K562 (cell line): ENCODE measurements around the gene CEP68. TPM values are rescaled to one million over a fixed set of nuclear protein-coding genes. Genes with fewer than 3 reads are reported as not detected.

Source experiments
- ATAC-seq: fragments of 200-7000 bp; cut with Tn5 transposase; 3 replicates; pipeline ENCODE4 v1.9.1; 2020; ENCODE audit warnings: moderate library complexity
- BruUV-seq: library from RNA; stranded (reverse); fragments of 400-500 nt; replicated peaks from 2 replicates; lab custom pipeline; 2021; lab: Mats Ljungman, UMichigan
- CTCF ChIA-PET: fragments of 300-600 bp; formaldehyde crosslinking; extraction: SDS; loops from one replicate; lab custom pipeline; 2021; ENCODE audit warnings: low intra/inter-chr PET ratio; lab: Yijun Ruan, JAX
- POLR2A ChIA-PET: fragments of 300-600, 350-650 bp; sonication (Branson Sonifier 250); formaldehyde crosslinking; extraction: SDS; loops from one replicate; lab custom pipeline; 2021; ENCODE audit warnings: antibody characterized with exemption, inconsistent platforms; lab: Yijun Ruan, JAX
- DNase-seq, 4 experiments: peaks; one replicate each; pipeline versions ENCODE4 v3.0.0 to v3.0.0-alpha.2; 2011 to 2018; ENCODE audit warnings: low spot score in 3 of 4, mixed read lengths in 3 of 4; ENCODE audit errors: extremely low read depth in 1 of 4
- FAIRE-seq: peaks from 2 replicates; lab custom pipeline; 2011; peaks lifted over from hg19 to GRCh38; lab: Jason Lieb, UNC
- H2AFZ ChIP-seq: 2 replicates; pipeline ENCODE4 v1.6.0; 2011; ENCODE audit warnings: low read depth, low read length, control low read depth, inconsistent platforms
- H3K27ac ChIP-seq: fragments of 200-600 bp; 3 replicates; pipeline ENCODE4 v1.8.0; 2011; ENCODE audit warnings: low read depth, mild to moderate bottlenecking, control low read depth, inconsistent platforms, low read length, moderate library complexity, mixed read lengths; ENCODE audit errors: extremely low read depth
- H3K27me3 ChIP-seq, 2 experiments: fragments of 300-600 bp in 1 of 2; 2 replicates in 1 of 2; 3 replicates in 1 of 2; pipeline versions ENCODE4 v1.6.0 to v1.8.0; 2011; ENCODE audit warnings: inconsistent platforms in 2 of 2, low read length in 2 of 2, mild to moderate bottlenecking in 1 of 2, mixed read lengths in 1 of 2, moderate library complexity in 1 of 2; ENCODE audit not compliant: control insufficient read depth in 2 of 2, insufficient read depth in 2 of 2
- H3K36me3 ChIP-seq: fragments of 300-600 bp; 3 replicates; pipeline ENCODE4 v1.8.0; 2011; ENCODE audit warnings: mild to moderate bottlenecking, low read length, inconsistent platforms; ENCODE audit not compliant: control insufficient read depth, insufficient read depth
- H3K4me1 ChIP-seq, 2 experiments: fragments of 200-600 bp in 1 of 2; replicated peaks in 1 of 2; 2 replicates in 1 of 2; 3 replicates in 1 of 2; pipeline versions ENCODE4 v1.5.1 to v1.8.0; 2011; ENCODE audit warnings: inconsistent platforms in 2 of 2, low read length in 2 of 2, mild to moderate bottlenecking in 1 of 2, mixed read lengths in 1 of 2, moderate library complexity in 1 of 2; ENCODE audit not compliant: control insufficient read depth in 2 of 2, insufficient read depth in 2 of 2
- H3K4me2 ChIP-seq: 2 replicates; pipeline ENCODE4 v1.6.1; 2011; ENCODE audit warnings: low read length, control low read depth, inconsistent platforms, mixed read lengths; ENCODE audit not compliant: insufficient read depth
- H3K4me3 ChIP-seq: fragments of 200-600 bp; sonication (generic), shearing (Covaris generic); 2 replicates; pipeline ENCODE4 v1.5.1; 2016; ENCODE audit warnings: control low read depth, inconsistent platforms
- H3K79me2 ChIP-seq: fragments of 200-600 bp; 3 replicates; pipeline ENCODE4 v1.8.0; 2011; ENCODE audit warnings: low read length, inconsistent platforms; ENCODE audit not compliant: control insufficient read depth, insufficient read depth
- H3K9ac ChIP-seq, 2 experiments: 2 replicates each; pipeline versions ENCODE4 v1.6.0 to v1.6.1; 2011; ENCODE audit warnings: low read depth in 2 of 2, low read length in 2 of 2, control low read depth in 1 of 2, inconsistent platforms in 1 of 2, mild to moderate bottlenecking in 1 of 2, mixed read lengths in 1 of 2; ENCODE audit not compliant: insufficient read depth in 1 of 2
- H3K9me1 ChIP-seq: one replicate; pipeline ENCODE4 v1.6.0; 2011; ENCODE audit warnings: inconsistent platforms, mild to moderate bottlenecking, low read length, moderate library complexity; ENCODE audit not compliant: control insufficient read depth, insufficient read depth
- H3K9me3 ChIP-seq: replicated peaks from 2 replicates; pipeline ENCODE4 v1.5.1; 2011; ENCODE audit warnings: low read depth, low read length, inconsistent platforms; ENCODE audit not compliant: control insufficient read depth, insufficient read depth
- H4K20me1 ChIP-seq: replicated peaks from 2 replicates; pipeline ENCODE4 v1.6.1; 2011; ENCODE audit warnings: low read length, inconsistent platforms, mixed read lengths; ENCODE audit not compliant: control insufficient read depth, insufficient read depth
- AFF1 ChIP-seq, 2 experiments: fragments of 450-650 bp; IDR thresholded peaks; 2 replicates each; pipeline ENCODE4 v1.6.1; 2018; ENCODE audit warnings: mild to moderate bottlenecking in 2 of 2, low read depth in 1 of 2; ENCODE audit not compliant: partially characterized antibody in 2 of 2
- EP300 ChIP-seq: IDR thresholded peaks from 2 replicates; pipeline ENCODE4 v1.6.1; 2012; ENCODE audit warnings: low read length, improper control_type of control experiment
- ETS1 ChIP-seq: conservative IDR thresholded peaks from 2 replicates; pipeline ENCODE4 v1.6.1; 2011; ENCODE audit warnings: low read depth, mild to moderate bottlenecking, low read length; ENCODE audit not compliant: control insufficient read depth
- FOSL1 ChIP-seq: fragments of 200-800 bp; sonication (Bioruptor generic); conservative IDR thresholded peaks from 2 replicates; pipeline ENCODE4 v1.6.1; 2016; ENCODE audit warnings: missing genetic modification characterization, missing compliant biosample characterization
- GABPB1 ChIP-seq: sonication (generic); formaldehyde crosslinking; IDR thresholded peaks from 2 replicates; pipeline ENCODE4 v1.8.0; 2022; ENCODE audit warnings: mild to moderate bottlenecking, missing genetic modification reagents
- MYNN ChIP-seq, 2 experiments: sonication (generic); formaldehyde crosslinking in 1 of 2; IDR thresholded peaks; 2 replicates each; pipeline versions ENCODE4 v1.5.0 to v1.6.1; 2016 to 2020; ENCODE audit warnings: antibody characterized with exemption in 1 of 2, missing genetic modification reagents in 1 of 2
- RBM39 ChIP-seq: fragments of 200-400 bp; formaldehyde crosslinking; optimal IDR thresholded peaks from 2 replicates; pipeline ENCODE3; 2018; ENCODE audit warnings: low read depth, low read length
- SIN3B ChIP-seq: fragments of 450-650 bp; IDR thresholded peaks from 2 replicates; pipeline ENCODE4 v1.6.1; 2017; ENCODE audit warnings: low read depth, mild to moderate bottlenecking, moderate library complexity
- WGBS: fragments of 100-300 bp; shearing (Covaris generic); methylation state at CpG from one replicate; pipeline ENCODE4 v1.1.6; 2016; ENCODE audit warnings: low coverage, mixed read lengths; ENCODE audit not compliant: insufficient coverage; ENCODE audit errors: missing lambda C conversion rate; 5-methylcytosine and 5-hydroxymethylcytosine counted together
- in situ Hi-C: fragments of 300-500 bp; cut with MboI; formaldehyde crosslinking; loops from 4 replicates; pipeline ENCODE4 v1.15.0; 2018; ENCODE audit warnings: inconsistent platforms, mixed read lengths
- intact Hi-C: fragments of 100-400 bp; cut with micrococcal nuclease; formaldehyde crosslinking; loops from 2 replicates; pipeline ENCODE4 v1.14.2; 2022
- polyA plus RNA-seq, 8 experiments: library from polyadenylated mRNA; depleted of rRNA in 4 of 8; stranded (reverse) in 5 of 8; unstranded in 3 of 8; fragments of >200 nt; fragmentation: Nextera tagmentation in 2 of 8; fragmentation: Illumina TruSeq in 1 of 8; extraction: Ambion mirVana in 2 of 8; extraction: Trizol in 1 of 8; gene quantifications; 2 replicates each; pipeline versions ENCODE4 v1.2.1 to v1.2.3, GENCODE V29; 2011 to 2014; ENCODE audit warnings: inconsistent platforms in 1 of 8, missing spikeins in 1 of 8
- total RNA-seq, 7 experiments: library from RNA; depleted of rRNA in 6 of 7; stranded (reverse); fragments of >200 nt in 6 of 7; fragmentation: Illumina TruSeq in 2 of 7; extraction: Trizol in 2 of 7; gene quantifications; 2 replicates each; pipeline versions ENCODE4 v1.2.1 to v1.2.3, GENCODE V29; 2011 to 2021; ENCODE audit warnings: low replicate concordance in 1 of 7

The CEP68 gene
- total and polyA plus RNA-seq, 9 of the 15 experiments (the other 6 are each of a cell fraction or from before 2014, with no cell fraction given): 1.4 to 8.5 (median 5.2) TPM

GRCh38 chr2:65129286-65129825 is 73.1 kb downstream of the CEP68 start (continued):
- TF ChIP-seq AFF1 (IDR thresholded peaks at IDR 0.05; ENCODE audit: low read depth in 1 of 2, partially characterized antibody in 2 of 2) (peak in 1 of 2 experiments; percentile 8), RBM39 (no peak)

- POLR2A ChIA-PET: interaction anchor here (0.6 to 2.7 kb wide), 25 partner anchors 10 to 659 kb away, joined by 3 to 30 read pairs (median 4); partner anchors contain the start of genes ACTR2 and CEP68
- peak within 1 kb of the TSS; percentile 100 for H3K4me3 ChIP-seq
- CTCF ChIA-PET: no interaction called here
- intact Hi-C loops (loop anchor here (1.0 to 2.0 kb wide), 3 partner anchors 57 to 99 kb away; no protein-coding TSS in a partner anchor), in situ Hi-C loops (no loop called here)
- H3K27me3 ChIP-seq: no peaks in the 10 kb centered on the region
- FAIRE-seq: peak; percentile 95
- H3K36me3 ChIP-seq: peaks cover 4% of the 10 kb centered on the region; the same call in 2 of the 3 replicates
- H3K9me1 ChIP-seq: no peaks in the 10 kb centered on the region
- peak within 1 kb of the TSS; percentile 96 for H3K4me2 ChIP-seq
- WGBS: under 1% methylated on average over 30 of the region's 76 CpGs
- peak within 1 kb of the TSS; percentile 99 for H3K27ac ChIP-seq
- H3K9me3 ChIP-seq: no peaks in the 10 kb centered on the region
- DNase-seq: peak; percentile 93 to 99 (median 96)
- H3K4me1 ChIP-seq: peaks cover 30 to 32% of the 10 kb centered on the region in 2 experiments
- H3K9ac ChIP-seq: peak within 1 kb of the TSS; percentile 97 to 98
- H3K79me2 ChIP-seq: peaks cover 49% of the 10 kb centered on the region
- peak; percentile 94 for ATAC-seq
- peaks cover 10% of the 10 kb centered on the region for H4K20me1 ChIP-seq
- no TSS peak for BruUV-seq
- peak within 1 kb of the TSS; percentile 92 for H2AFZ ChIP-seq
- TF ChIP-seq ETS1: peak; percentile 97
- TF ChIP-seq GABPB1 (CRISPR knock-in tag): peak; percentile 86
- peak; percentile 85 for TF ChIP-seq FOSL1 (tag)
- peak; percentile 31; the same call in 1 of the 2 replicates for TF ChIP-seq SIN3B
- TF ChIP-seq EP300: 0 out of 2 replicates have a peak, but pooled peaks have one; percentile 33
- 0 out of 2 replicates have a peak, but pooled peaks have one; percentile 25 for TF ChIP-seq MYNN (IDR thresholded peaks at IDR 0.05)
- TF ChIP-seq MYNN (CRISPR knock-in tag; IDR thresholded peaks at IDR 0.05): no peak
Measured at GRCh38 chr2:65129826-65130663, 73.8 kb downstream of the CEP68 start, which contains the start of gene RAB1A. RAB1A (minus strand) TSS chr2:65130106; CDS start chr2:65129915, 191 bp downstream.
